ENCODE results near the gene KRT86. TPM values are rescaled to one million over a fixed set of nuclear protein-coding genes. Genes with fewer than 3 reads are reported as not detected.

Gene KRT86
- total RNA-seq, 4 donors from 2014 or later = not detected

GRCh38 chr12:52267266-52267665 is 7.2 kb upstream of the KRT86 start:
- no peak overlapping the region for H3K4me3 ChIP-seq
- no peak for TF ChIP-seq POLR2A (IDR thresholded peaks at IDR 0.05)
- TF ChIP-seq, protein P1, sequence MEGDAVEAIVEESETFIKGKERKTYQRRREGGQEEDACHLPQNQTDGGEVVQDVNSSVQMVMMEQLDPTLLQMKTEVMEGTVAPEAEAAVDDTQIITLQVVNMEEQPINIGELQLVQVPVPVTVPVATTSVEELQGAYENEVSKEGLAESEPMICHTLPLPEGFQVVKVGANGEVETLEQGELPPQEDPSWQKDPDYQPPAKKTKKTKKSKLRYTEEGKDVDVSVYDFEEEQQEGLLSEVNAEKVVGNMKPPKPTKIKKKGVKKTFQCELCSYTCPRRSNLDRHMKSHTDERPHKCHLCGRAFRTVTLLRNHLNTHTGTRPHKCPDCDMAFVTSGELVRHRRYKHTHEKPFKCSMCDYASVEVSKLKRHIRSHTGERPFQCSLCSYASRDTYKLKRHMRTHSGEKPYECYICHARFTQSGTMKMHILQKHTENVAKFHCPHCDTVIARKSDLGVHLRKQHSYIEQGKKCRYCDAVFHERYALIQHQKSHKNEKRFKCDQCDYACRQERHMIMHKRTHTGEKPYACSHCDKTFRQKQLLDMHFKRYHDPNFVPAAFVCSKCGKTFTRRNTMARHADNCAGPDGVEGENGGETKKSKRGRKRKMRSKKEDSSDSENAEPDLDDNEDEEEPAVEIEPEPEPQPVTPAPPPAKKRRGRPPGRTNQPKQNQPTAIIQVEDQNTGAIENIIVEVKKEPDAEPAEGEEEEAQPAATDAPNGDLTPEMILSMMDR (IDR thresholded peaks at IDR 0.05) = no peak
- no peaks in the 10 kb centered on the region for H3K4me1 ChIP-seq
- H3K27me3 ChIP-seq = no peaks in the 10 kb centered on the region
- H3K36me3 ChIP-seq = no peaks in the 10 kb centered on the region
- H3K9me3 ChIP-seq = peaks cover 0 to 2% (median 0%) of the 10 kb centered on the region in 4 donors
- no peak for DNase-seq
- H3K27ac ChIP-seq = no peak overlapping the region

- H3K36me3 ChIP-seq = no peaks in the 10 kb centered on the region
- H3K4me3 ChIP-seq = no peak overlapping the region
- H3K27me3 ChIP-seq = no peaks in the 10 kb centered on the region
- TF ChIP-seq, protein P1 (IDR thresholded peaks at IDR 0.05) = no peak
- TF ChIP-seq POLR2A (IDR thresholded peaks at IDR 0.05) = no peak
- no peak overlapping the region for H3K27ac ChIP-seq
- no peaks in the 10 kb centered on the region for H3K4me1 ChIP-seq
- no peak for DNase-seq
- H3K9me3 ChIP-seq = no peaks in the 10 kb centered on the region
Measured at GRCh38 chr12:52267699-52268098, 6.7 kb upstream of the KRT86 start.

- no peaks in the 10 kb centered on the region for H3K36me3 ChIP-seq
- TF ChIP-seq, protein P1 (IDR thresholded peaks at IDR 0.05) = no peak
- TF ChIP-seq POLR2A (IDR thresholded peaks at IDR 0.05) = no peak
- H3K9me3 ChIP-seq = no peaks in the 10 kb centered on the region
- no peak overlapping the region for H3K4me3 ChIP-seq
- H3K27me3 ChIP-seq = no peaks in the 10 kb centered on the region
- H3K27ac ChIP-seq = no peak overlapping the region
- no peaks in the 10 kb centered on the region for H3K4me1 ChIP-seq
- DNase-seq = no peak
Measured at GRCh38 chr12:52268212-52268611, 6.2 kb upstream of the KRT86 start.

DNA sequence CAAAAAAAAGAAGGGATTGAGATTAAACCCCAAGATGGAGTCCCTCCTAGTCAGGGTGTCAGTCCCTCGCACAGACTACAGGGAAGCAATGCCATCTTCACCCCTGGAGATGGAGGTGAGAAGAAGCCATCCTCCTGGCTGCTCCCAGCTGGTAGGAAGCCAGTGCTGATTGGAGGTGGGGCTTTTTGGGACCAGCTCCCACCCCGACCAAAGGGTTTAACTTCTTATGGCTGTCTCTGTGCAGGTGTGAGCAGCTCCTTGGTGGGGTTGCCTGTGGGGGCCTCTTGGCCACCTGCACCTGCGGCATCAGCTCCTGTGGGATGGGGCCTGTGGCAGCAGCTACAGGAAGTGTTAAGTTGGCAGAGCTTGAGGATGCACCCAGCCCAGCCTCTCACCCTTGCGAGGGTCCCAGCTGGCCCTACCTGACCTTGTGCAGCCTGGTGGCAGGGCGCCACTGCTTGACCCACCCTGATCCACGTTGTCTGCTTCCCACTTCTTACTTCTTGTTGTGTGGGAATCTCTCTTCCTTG is 3.8 kb upstream of the KRT86 start:
- peak in 1 of 3 donors; percentile 32 for DNase-seq
- no peak for TF ChIP-seq POLR2A (IDR thresholded peaks at IDR 0.05)
- TF ChIP-seq, protein P1 (IDR thresholded peaks at IDR 0.05) = no peak
- Histone ChIP-seq H3K27me3 (no peaks in the 10 kb centered on the region), H3K36me3 (no peaks in the 10 kb centered on the region), H3K4me1 (no peaks in the 10 kb centered on the region), H3K9me3 (no peaks in the 10 kb centered on the region), H3K27ac (no peak overlapping the region), H3K4me3 (no peak overlapping the region)

- Histone ChIP-seq H3K36me3 (no peaks in the 10 kb centered on the region), H3K27me3 (no peaks in the 10 kb centered on the region), H3K9me3 (no peaks in the 10 kb centered on the region), H3K27ac (no peak overlapping the region), H3K4me3 (no peak overlapping the region), H3K4me1 (no peaks in the 10 kb centered on the region)
- DNase-seq = no peak
- TF ChIP-seq POLR2A (IDR thresholded peaks at IDR 0.05) = no peak
- TF ChIP-seq, protein P1 (IDR thresholded peaks at IDR 0.05) = no peak
Measured at GRCh38 chr12:52271158-52271557, 3.3 kb upstream of the KRT86 start.

DNA sequence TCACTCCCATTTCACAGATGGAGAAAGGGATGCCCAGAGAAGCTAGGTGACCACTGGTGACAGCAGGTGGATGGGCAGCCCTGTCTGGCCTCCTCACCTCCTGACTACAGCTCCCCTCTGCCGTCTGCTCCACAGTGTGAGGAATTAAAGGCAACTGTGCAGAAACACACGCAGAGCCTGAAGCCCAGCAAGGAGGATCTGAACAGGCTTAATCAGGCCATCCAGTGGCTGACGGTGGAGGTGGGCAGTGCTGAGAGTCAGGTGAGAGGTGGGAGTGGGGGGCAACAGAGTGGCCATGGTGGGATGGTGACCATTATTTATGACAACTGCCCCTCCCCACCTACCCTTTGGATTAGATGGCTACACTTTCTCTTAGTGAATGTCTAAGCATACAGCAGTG is 1.2 kb downstream of the KRT86 start:
- Histone ChIP-seq H3K36me3 (no peaks in the 10 kb centered on the region), H3K4me3 (no peak overlapping the region), H3K27me3 (no peaks in the 10 kb centered on the region), H3K9me3 (no peaks in the 10 kb centered on the region), H3K4me1 (peaks cover 0 to 15% (median 0%) of the 10 kb centered on the region in 4 donors), H3K27ac (no peak overlapping the region)
- no peak for TF ChIP-seq POLR2A (IDR thresholded peaks at IDR 0.05)
- TF ChIP-seq, protein P1 (IDR thresholded peaks at IDR 0.05) = no peak
- DNase-seq = peak in 1 of 3 donors; percentile 32

All from Peyer's patch (tissue), 4 donors.